C4-2B (cell line): ENCODE measurements around the gene FAM210A.
"Not testable (repeated sequence)": the region's sequence is repeated elsewhere in the genome, so short reads cannot be mapped to it uniquely, and the experiment has no call there.

Experiments used
- CTCF ChIP-seq: fragments of 450-650 bp; conservative IDR thresholded peaks from 2 replicates; pipeline ENCODE4 v1.5.1; 2017; ENCODE audit warnings: mild to moderate bottlenecking
- ZFX ChIP-seq: fragments of 450-650 bp; IDR thresholded peaks from 2 replicates; pipeline ENCODE4 v1.6.1; 2017

GRCh38 chr18:13695337-13695736 is 31.0 kb downstream of the FAM210A start:
- not testable (repeated sequence) for TF ChIP-seq CTCF, ZFX
